Measurements from ENCODE around the gene FBXO38. TPM values are rescaled to one million over a fixed set of nuclear protein-coding genes. Genes with fewer than 3 reads are reported as not detected.

FBXO38 gene
- total RNA-seq, 1 experiment from 2014 or later, result 34.5 TPM

DNA sequence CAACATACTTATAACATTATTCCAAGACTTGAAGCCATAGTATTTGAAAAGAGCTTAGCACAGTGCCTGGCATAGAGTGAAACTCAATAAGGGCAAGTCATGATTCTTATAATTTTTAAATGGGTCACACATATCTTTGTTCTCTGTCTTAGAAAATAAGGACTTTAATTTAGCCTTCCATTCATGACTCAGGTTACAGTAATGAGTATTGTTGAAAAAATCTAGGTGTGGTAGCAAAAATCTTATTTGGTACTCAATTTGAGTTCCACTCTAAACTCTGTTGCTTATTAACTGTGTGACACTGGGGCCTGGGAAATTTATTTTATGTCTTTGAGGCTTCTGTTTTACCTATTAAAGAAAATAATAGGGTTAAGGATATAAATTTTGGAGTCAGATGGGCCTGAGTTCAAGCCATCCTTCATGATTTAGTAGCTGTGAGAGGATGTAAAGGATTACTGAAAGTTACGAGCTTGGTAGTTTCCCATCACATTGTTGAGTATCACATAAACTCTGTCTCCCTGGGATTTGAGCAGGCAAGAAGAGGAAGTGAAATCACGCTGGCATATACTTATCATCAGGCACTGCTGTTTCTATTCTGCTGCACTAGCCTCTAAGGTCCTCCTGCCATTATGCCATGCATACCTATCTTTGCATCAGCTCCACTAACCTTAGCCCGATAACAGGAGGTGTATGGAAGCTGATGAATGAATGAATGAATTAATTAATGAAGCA, 46.9 kb upstream of the FBXO38 start:
- H3K27ac ChIP-seq (ENCODE audit: low read length), result no peak overlapping the region
- CTCF ChIA-PET, result no interaction called here
- no TSS peak for BruUV-seq (replicated peaks)

DNA sequence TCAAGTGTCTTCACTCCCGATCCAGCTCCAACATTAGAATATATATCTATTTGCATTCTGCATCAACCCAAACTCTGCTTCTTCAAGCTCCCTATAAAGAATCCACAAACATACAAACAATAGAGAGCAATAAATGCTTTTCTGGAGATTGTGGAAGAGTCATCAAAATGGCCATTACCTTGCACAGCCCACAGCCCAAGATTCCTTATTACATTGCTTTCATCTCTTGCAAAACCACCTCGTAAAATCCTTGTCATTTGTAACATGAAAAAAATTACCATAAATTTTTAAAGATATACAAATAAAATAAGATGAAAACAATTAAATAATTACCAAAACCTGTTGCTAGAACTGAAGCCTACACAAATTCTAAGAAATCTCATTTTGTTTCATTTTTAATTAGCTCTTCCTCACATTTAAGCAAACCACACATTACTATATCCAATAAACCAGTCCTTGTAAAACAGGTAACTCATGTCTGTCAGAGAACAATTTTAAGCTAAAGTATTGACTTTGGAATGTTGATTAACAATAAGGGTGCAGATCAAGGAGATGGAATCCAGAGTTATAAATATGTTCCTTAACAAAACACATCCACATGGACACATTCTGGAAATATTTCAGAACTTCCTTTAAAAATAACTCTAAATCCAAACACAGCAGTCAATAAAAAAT, 41.2 kb upstream of the FBXO38 start:
- no peak for ATAC-seq
- no peak for DNase-seq (ENCODE audit: low read depth, low spot score)
- no peaks in the 10 kb centered on the region for H3K4me1 ChIP-seq (ENCODE audit: control insufficient read depth, insufficient read depth, low read length)
- BruUV-seq (replicated peaks), result no TSS peak
- in situ Hi-C loops (cut with HindIII; ENCODE audit: low pct_unique_long_range_greater_than_20kb, low sequenced_read_pairs) (no loop called here), intact Hi-C loops (cut with micrococcal nuclease; ENCODE audit: unreplicated experiment) (no loop called here)
- no peaks in the 10 kb centered on the region for H3K27me3 ChIP-seq (ENCODE audit: control insufficient read depth, insufficient read depth, low read length)
- POLR2A ChIA-PET, result no interaction called here
- CTCF ChIA-PET, result no interaction called here
- no peak overlapping the region for H3K4me3 ChIP-seq (ENCODE audit: low read depth in 2 of 2, low read length in 2 of 2)
- no peak overlapping the region for H3K27ac ChIP-seq (ENCODE audit: low read length)
- TF ChIP-seq, protein P1, sequence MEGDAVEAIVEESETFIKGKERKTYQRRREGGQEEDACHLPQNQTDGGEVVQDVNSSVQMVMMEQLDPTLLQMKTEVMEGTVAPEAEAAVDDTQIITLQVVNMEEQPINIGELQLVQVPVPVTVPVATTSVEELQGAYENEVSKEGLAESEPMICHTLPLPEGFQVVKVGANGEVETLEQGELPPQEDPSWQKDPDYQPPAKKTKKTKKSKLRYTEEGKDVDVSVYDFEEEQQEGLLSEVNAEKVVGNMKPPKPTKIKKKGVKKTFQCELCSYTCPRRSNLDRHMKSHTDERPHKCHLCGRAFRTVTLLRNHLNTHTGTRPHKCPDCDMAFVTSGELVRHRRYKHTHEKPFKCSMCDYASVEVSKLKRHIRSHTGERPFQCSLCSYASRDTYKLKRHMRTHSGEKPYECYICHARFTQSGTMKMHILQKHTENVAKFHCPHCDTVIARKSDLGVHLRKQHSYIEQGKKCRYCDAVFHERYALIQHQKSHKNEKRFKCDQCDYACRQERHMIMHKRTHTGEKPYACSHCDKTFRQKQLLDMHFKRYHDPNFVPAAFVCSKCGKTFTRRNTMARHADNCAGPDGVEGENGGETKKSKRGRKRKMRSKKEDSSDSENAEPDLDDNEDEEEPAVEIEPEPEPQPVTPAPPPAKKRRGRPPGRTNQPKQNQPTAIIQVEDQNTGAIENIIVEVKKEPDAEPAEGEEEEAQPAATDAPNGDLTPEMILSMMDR (IDR thresholded peaks at IDR 0.05), result no peak
- TF ChIP-seq TCF7L2 (IDR thresholded peaks at IDR 0.05; ENCODE audit: low read depth, low read length) (no peak), SIN3A (IDR thresholded peaks at IDR 0.05; ENCODE audit: borderline replicate concordance, insufficient read depth, low read depth, low read length) (no peak), POLR2AphosphoS5 (IDR thresholded peaks at IDR 0.05; ENCODE audit: low read depth, low read length) (no peak)
- TF ChIP-seq, protein P2, sequence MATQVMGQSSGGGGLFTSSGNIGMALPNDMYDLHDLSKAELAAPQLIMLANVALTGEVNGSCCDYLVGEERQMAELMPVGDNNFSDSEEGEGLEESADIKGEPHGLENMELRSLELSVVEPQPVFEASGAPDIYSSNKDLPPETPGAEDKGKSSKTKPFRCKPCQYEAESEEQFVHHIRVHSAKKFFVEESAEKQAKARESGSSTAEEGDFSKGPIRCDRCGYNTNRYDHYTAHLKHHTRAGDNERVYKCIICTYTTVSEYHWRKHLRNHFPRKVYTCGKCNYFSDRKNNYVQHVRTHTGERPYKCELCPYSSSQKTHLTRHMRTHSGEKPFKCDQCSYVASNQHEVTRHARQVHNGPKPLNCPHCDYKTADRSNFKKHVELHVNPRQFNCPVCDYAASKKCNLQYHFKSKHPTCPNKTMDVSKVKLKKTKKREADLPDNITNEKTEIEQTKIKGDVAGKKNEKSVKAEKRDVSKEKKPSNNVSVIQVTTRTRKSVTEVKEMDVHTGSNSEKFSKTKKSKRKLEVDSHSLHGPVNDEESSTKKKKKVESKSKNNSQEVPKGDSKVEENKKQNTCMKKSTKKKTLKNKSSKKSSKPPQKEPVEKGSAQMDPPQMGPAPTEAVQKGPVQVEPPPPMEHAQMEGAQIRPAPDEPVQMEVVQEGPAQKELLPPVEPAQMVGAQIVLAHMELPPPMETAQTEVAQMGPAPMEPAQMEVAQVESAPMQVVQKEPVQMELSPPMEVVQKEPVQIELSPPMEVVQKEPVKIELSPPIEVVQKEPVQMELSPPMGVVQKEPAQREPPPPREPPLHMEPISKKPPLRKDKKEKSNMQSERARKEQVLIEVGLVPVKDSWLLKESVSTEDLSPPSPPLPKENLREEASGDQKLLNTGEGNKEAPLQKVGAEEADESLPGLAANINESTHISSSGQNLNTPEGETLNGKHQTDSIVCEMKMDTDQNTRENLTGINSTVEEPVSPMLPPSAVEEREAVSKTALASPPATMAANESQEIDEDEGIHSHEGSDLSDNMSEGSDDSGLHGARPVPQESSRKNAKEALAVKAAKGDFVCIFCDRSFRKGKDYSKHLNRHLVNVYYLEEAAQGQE (IDR thresholded peaks at IDR 0.05; ENCODE audit: insufficient read depth in 1 of 2, low read depth in 2 of 2, low read length in 1 of 2), result no peak
- no peaks in the 10 kb centered on the region for H3K9me3 ChIP-seq (ENCODE audit: control insufficient read depth, insufficient read depth, low read depth, low read length)
- no peaks in the 10 kb centered on the region for H3K36me3 ChIP-seq (ENCODE audit: control insufficient read depth, insufficient read depth, low read length)

More for the DNA sequence above, 46.9 kb upstream of the FBXO38 start:
- TF ChIP-seq POLR2AphosphoS5 (IDR thresholded peaks at IDR 0.05; ENCODE audit: low read depth, low read length) (no peak), TCF7L2 (IDR thresholded peaks at IDR 0.05; ENCODE audit: low read depth, low read length) (no peak), SIN3A (IDR thresholded peaks at IDR 0.05; ENCODE audit: borderline replicate concordance, insufficient read depth, low read depth, low read length) (no peak)
- TF ChIP-seq, protein P2 (IDR thresholded peaks at IDR 0.05; ENCODE audit: insufficient read depth in 1 of 2, low read depth in 2 of 2, low read length in 1 of 2), result no peak
- TF ChIP-seq, protein P1 (IDR thresholded peaks at IDR 0.05), result no peak
- DNase-seq (ENCODE audit: low read depth, low spot score) (no peak), ATAC-seq (no peak)
- in situ Hi-C loops (cut with HindIII; ENCODE audit: low pct_unique_long_range_greater_than_20kb, low sequenced_read_pairs) (no loop called here), intact Hi-C loops (cut with micrococcal nuclease; ENCODE audit: unreplicated experiment) (no loop called here)
- H3K4me1 ChIP-seq (ENCODE audit: control insufficient read depth, insufficient read depth, low read length), result no peaks in the 10 kb centered on the region
- H3K27me3 ChIP-seq (ENCODE audit: control insufficient read depth, insufficient read depth, low read length), result no peaks in the 10 kb centered on the region
- POLR2A ChIA-PET, result no interaction called here
- no peaks in the 10 kb centered on the region for H3K9me3 ChIP-seq (ENCODE audit: control insufficient read depth, insufficient read depth, low read depth, low read length)
- no peaks in the 10 kb centered on the region for H3K36me3 ChIP-seq (ENCODE audit: control insufficient read depth, insufficient read depth, low read length)
- no peak overlapping the region for H3K4me3 ChIP-seq (ENCODE audit: low read depth in 2 of 2, low read length in 2 of 2)

Data from Panc1 (cell line).